RWPE2 (cell line): ENCODE data around the gene COL25A1.
"Not testable (repeated sequence)": the region's sequence is repeated elsewhere in the genome, so short reads cannot be mapped to it uniquely, and the experiment has no call there.

Source experiments
- ATAC-seq: fragments of 200-7000 bp; cut with Tn5 transposase; 3 replicates; pipeline ENCODE4 v1.9.1; 2021; ENCODE audit warnings: low read depth
- DNase-seq: peaks from one replicate; pipeline ENCODE4 v3.0.0-alpha.2; 2020; ENCODE audit warnings: low spot score
- H3K27ac ChIP-seq: fragments of 450-650 bp; 2 replicates; pipeline ENCODE4 v1.5.1; 2017; ENCODE audit warnings: mild to moderate bottlenecking; ENCODE audit not compliant: poor library complexity, severe bottlenecking
- H3K27me3 ChIP-seq: fragments of 250-450 bp; sonication (Bioruptor Pico); 2 replicates; pipeline ENCODE4 v1.5.1; 2021; ENCODE audit warnings: mild to moderate bottlenecking, moderate library complexity; ENCODE audit not compliant: insufficient read depth, poor library complexity, severe bottlenecking
- H3K36me3 ChIP-seq: fragments of 250-450 bp; sonication (Bioruptor Pico); 2 replicates; pipeline ENCODE4 v1.5.1; 2020; ENCODE audit warnings: low read depth, mild to moderate bottlenecking, moderate library complexity
- H3K4me1 ChIP-seq: fragments of 250-450 bp; sonication (Bioruptor Pico); 2 replicates; pipeline ENCODE4 v1.5.1; 2021; ENCODE audit warnings: mild to moderate bottlenecking, moderate library complexity; ENCODE audit not compliant: insufficient read depth, poor library complexity, severe bottlenecking
- H3K4me3 ChIP-seq: fragments of 250-450 bp; sonication (Bioruptor Pico); 2 replicates; pipeline ENCODE4 v1.5.1; 2021; ENCODE audit warnings: mild to moderate bottlenecking, moderate library complexity; ENCODE audit not compliant: severe bottlenecking
- H3K9me3 ChIP-seq: fragments of 250-450 bp; sonication (Bioruptor Pico); 2 replicates; pipeline ENCODE4 v1.5.1; 2021; ENCODE audit warnings: mild to moderate bottlenecking, moderate library complexity; ENCODE audit not compliant: severe bottlenecking
- CTCF ChIP-seq: fragments of 450-650 bp; IDR thresholded peaks from one replicate; pipeline ENCODE4 v1.5.1; 2017; ENCODE audit warnings: mild to moderate bottlenecking, moderate library complexity; ENCODE audit not compliant: poor library complexity, severe bottlenecking

Gene COL25A1

GRCh38 chr4:109004418-109004817 lies 298.0 kb downstream of the COL25A1 start:
- no peak for TF ChIP-seq CTCF
- ATAC-seq = no peak
- H3K36me3 ChIP-seq = no peaks in the 10 kb centered on the region
- H3K27me3 ChIP-seq = no peaks in the 10 kb centered on the region
- H3K4me1 ChIP-seq = no peaks in the 10 kb centered on the region
- no peak overlapping the region for H3K27ac ChIP-seq
- DNase-seq = no peak
- H3K4me3 ChIP-seq = no peak overlapping the region
- no peaks in the 10 kb centered on the region for H3K9me3 ChIP-seq

GRCh38 chr4:109003964-109004363 lies 298.5 kb downstream of the COL25A1 start:
- ATAC-seq (no peak), DNase-seq (no peak)
- H3K27me3 ChIP-seq = no peaks in the 10 kb centered on the region

GRCh38 chr4:108991551-108992328 lies 310.7 kb downstream of the COL25A1 start:
- H3K27ac ChIP-seq = no peak overlapping the region
- H3K9me3 ChIP-seq = no peaks in the 10 kb centered on the region
- H3K4me3 ChIP-seq = no peak overlapping the region
- ATAC-seq (peak; percentile 62), DNase-seq (no peak)
- H3K4me1 ChIP-seq = no peaks in the 10 kb centered on the region
- no peaks in the 10 kb centered on the region for H3K27me3 ChIP-seq
- no peak for TF ChIP-seq CTCF
- no peaks in the 10 kb centered on the region for H3K36me3 ChIP-seq

More at GRCh38 chr4:109003964-109004363, 298.5 kb downstream of the COL25A1 start:
- H3K4me1 ChIP-seq = no peaks in the 10 kb centered on the region
- no peak overlapping the region for H3K4me3 ChIP-seq
- H3K36me3 ChIP-seq = no peaks in the 10 kb centered on the region
- no peak for TF ChIP-seq CTCF
- H3K27ac ChIP-seq = no peak overlapping the region
- H3K9me3 ChIP-seq = no peaks in the 10 kb centered on the region

GRCh38 chr4:108988464-108989195 lies 313.8 kb downstream of the COL25A1 start:
- Histone ChIP-seq H3K4me1 (no peaks in the 10 kb centered on the region), H3K27me3 (no peaks in the 10 kb centered on the region), H3K36me3 (no peaks in the 10 kb centered on the region), H3K9me3 (no peaks in the 10 kb centered on the region), H3K27ac (no peak overlapping the region), H3K4me3 (no peak overlapping the region)
- no peak for DNase-seq
- no peak; the same call in 2 of the 3 replicates for ATAC-seq
- no peak for TF ChIP-seq CTCF

GRCh38 chr4:108984495-108984894 lies 318.0 kb downstream of the COL25A1 start:
- ATAC-seq, H3K4me3 ChIP-seq, H3K4me1 ChIP-seq, DNase-seq, H3K9me3 ChIP-seq, H3K27me3 ChIP-seq, H3K27ac ChIP-seq, H3K36me3 ChIP-seq: not testable (repeated sequence)
